GM21423 (cell line): ENCODE data around the gene LPP.

Experiments
- ATAC-seq: cut with Tn5 transposase; IDR thresholded peaks from one replicate; pipeline ENCODE4 v1.9.1; 2021; ENCODE audit warnings: mild to moderate bottlenecking, moderate library complexity; ENCODE audit not compliant: unreplicated experiment

The LPP gene

GRCh38 chr3:188925376-188925775, 771.4 kb downstream of the LPP start:
- no peak for ATAC-seq

GRCh38 chr3:188926111-188926510, 772.2 kb downstream of the LPP start:
- no peak for ATAC-seq

GRCh38 chr3:188926741-188927511, 773.0 kb downstream of the LPP start:
- ATAC-seq = no peak

GRCh38 chr3:188927971-188928370, 774.0 kb downstream of the LPP start:
- no peak for ATAC-seq

- no peak for ATAC-seq
Measured at GRCh38 chr3:188929137-188929536, 775.2 kb downstream of the LPP start.

- ATAC-seq = no peak
Measured at GRCh38 chr3:188931036-188931435, 777.1 kb downstream of the LPP start.

- no peak for ATAC-seq
Measured at GRCh38 chr3:188931531-188931930, 777.6 kb downstream of the LPP start.

- ATAC-seq = no peak
Measured at GRCh38 chr3:188934989-188935388, 781.0 kb downstream of the LPP start.

- ATAC-seq = no peak
Measured at GRCh38 chr3:188936597-188937107, 782.7 kb downstream of the LPP start.

GRCh38 chr3:188937389-188937788, 783.4 kb downstream of the LPP start:
- ATAC-seq = no peak

- no peak for ATAC-seq
Measured at GRCh38 chr3:188938999-188939398, 785.0 kb downstream of the LPP start.

GRCh38 chr3:188939814-188940572, 786.0 kb downstream of the LPP start:
- ATAC-seq = no peak
